ENCODE results near the gene BBS2. TPM values are rescaled to one million over a fixed set of nuclear protein-coding genes. Genes with fewer than 3 reads are reported as not detected.

The BBS2 gene
- total RNA-seq, 3 donors from 2014 or later: 26.9 to 33.4 (median 30.2) TPM

GRCh38 chr16:56450275-56450985 is 69.4 kb downstream of the BBS2 start:
- Histone ChIP-seq H3K4me3 (peak overlapping the region; percentile 42), H3K4me1 (ENCODE audit: low read depth) (peaks cover 29% of the 10 kb centered on the region), H3K36me3 (ENCODE audit: low read depth) (no peaks in the 10 kb centered on the region), H3K9me3 (no peaks in the 10 kb centered on the region)
- intact Hi-C loops (cut with DNase I, micrococcal nuclease): no loop called here
- ATAC-seq: peak; percentile 46
- no peak for TF ChIP-seq CTCF (IDR thresholded peaks at IDR 0.05)
- no peak for DNase-seq

GRCh38 chr16:56448005-56448404 is 71.8 kb downstream of the BBS2 start:
- Histone ChIP-seq H3K36me3 (ENCODE audit: low read depth) (no peaks in the 10 kb centered on the region), H3K4me3 (no peak overlapping the region)
- intact Hi-C loops (cut with DNase I, micrococcal nuclease): no loop called here

GRCh38 chr16:56447286-56447685 is 72.5 kb downstream of the BBS2 start:
- ATAC-seq (no peak), DNase-seq (no peak)
- Histone ChIP-seq H3K36me3 (ENCODE audit: low read depth) (no peaks in the 10 kb centered on the region), H3K4me3 (no peak overlapping the region), H3K9me3 (no peaks in the 10 kb centered on the region), H3K4me1 (ENCODE audit: low read depth) (peaks cover 18% of the 10 kb centered on the region)
- intact Hi-C loops (cut with DNase I, micrococcal nuclease): no loop called here
- TF ChIP-seq CTCF (IDR thresholded peaks at IDR 0.05): no peak

More at GRCh38 chr16:56448005-56448404, 71.8 kb downstream of the BBS2 start:
- no peaks in the 10 kb centered on the region for H3K9me3 ChIP-seq
- TF ChIP-seq CTCF (IDR thresholded peaks at IDR 0.05): no peak
- H3K4me1 ChIP-seq (ENCODE audit: low read depth): peaks cover 25% of the 10 kb centered on the region
- no peak for ATAC-seq
- no peak for DNase-seq

- intact Hi-C loops (cut with DNase I, micrococcal nuclease): no loop called here
- no peaks in the 10 kb centered on the region for H3K9me3 ChIP-seq
- DNase-seq: no peak
- peaks cover 5% of the 10 kb centered on the region for H3K36me3 ChIP-seq (ENCODE audit: low read depth)
- no peak overlapping the region for H3K4me3 ChIP-seq
- no peak for ATAC-seq
- H3K4me1 ChIP-seq (ENCODE audit: low read depth): no peaks in the 10 kb centered on the region
- no peak for TF ChIP-seq CTCF (IDR thresholded peaks at IDR 0.05)
Measured at GRCh38 chr16:56438038-56438437, 81.8 kb downstream of the BBS2 start.

- Histone ChIP-seq H3K36me3 (ENCODE audit: low read depth) (peaks cover 5% of the 10 kb centered on the region), H3K9me3 (no peaks in the 10 kb centered on the region), H3K4me1 (ENCODE audit: low read depth) (no peaks in the 10 kb centered on the region), H3K4me3 (no peak overlapping the region)
- no peak for TF ChIP-seq CTCF (IDR thresholded peaks at IDR 0.05)
- ATAC-seq (no peak), DNase-seq (no peak)
- intact Hi-C loops (cut with DNase I, micrococcal nuclease): no loop called here
Measured at GRCh38 chr16:56436258-56436657, 83.6 kb downstream of the BBS2 start.

Other genes starting within 250 kb of the BBS2 start
- gene AMFR, start 94.5 kb downstream of the BBS2 start, total RNA-seq: 100 to 1,000 TPM in 2 of 3 donors, 10 to 100 TPM in 1; 83.3 to 116 (median 102) TPM
- gene NUDT21, start 68.7 kb downstream of the BBS2 start, total RNA-seq: 10 to 100 TPM; 64.4 to 94.2 (median 74.9) TPM
- gene OGFOD1, start 68.5 kb downstream of the BBS2 start, total RNA-seq: 10 to 100 TPM; 17.4 to 27.8 (median 23.6) TPM
- not detected for gene MT4, start 45.0 kb upstream of the BBS2 start, total RNA-seq
- gene MT3, start 69.5 kb upstream of the BBS2 start, total RNA-seq: 1 to 10 TPM in 2 of 3 donors, not detected in 1; 3.0 to 8.8 TPM
- gene MT2A, start 88.6 kb upstream of the BBS2 start, total RNA-seq: 100 to 1,000 TPM in 2 of 3 donors, 10 to 100 TPM in 1; 100.0 to 211 (median 206) TPM
- 100 to 1,000 TPM in 2 of 3 donors, 10 to 100 TPM in 1; 86.6 to 343 (median 237) TPM for gene MT1E, start 105.8 kb upstream of the BBS2 start, total RNA-seq
- gene MT1M, start 112.6 kb upstream of the BBS2 start, total RNA-seq: 10 to 100 TPM in 2 of 3 donors, 1 to 10 TPM in 1; 9.5 to 40.0 (median 23.3) TPM
- gene MT1A, start 118.6 kb upstream of the BBS2 start, total RNA-seq: 1 to 10 TPM; 4.5 to 9.7 (median 8.9) TPM
- gene MT1B, start 131.9 kb upstream of the BBS2 start, total RNA-seq: not detected
- 10 to 100 TPM in 2 of 3 donors, 1 to 10 TPM in 1; 6.1 to 35.5 (median 27.8) TPM for gene MT1F, start 137.9 kb upstream of the BBS2 start, total RNA-seq
- gene MT1G, start 148.0 kb upstream of the BBS2 start, total RNA-seq: 100 to 1,000 TPM in 1 of 3 donors, 10 to 100 TPM in 1, 1 to 10 TPM in 1; 7.3 to 210 (median 83.8) TPM
- gene MT1H, start 149.8 kb upstream of the BBS2 start, total RNA-seq: 10 to 100 TPM in 1 of 3 donors, 1 to 10 TPM in 2; 1.5 to 52.8 (median 9.4) TPM
- gene MT1X, start 162.4 kb upstream of the BBS2 start, total RNA-seq: 100 to 1,000 TPM in 1 of 3 donors, 10 to 100 TPM in 2; 78.3 to 157 (median 84.1) TPM
- 10 to 100 TPM; 31.0 to 45.6 (median 40.8) TPM for gene NUP93, start 210.1 kb upstream of the BBS2 start, total RNA-seq

All from mucosa of descending colon (tissue), 3 donors.